Activated CD8-positive, alpha-beta memory T cell treated with anti-CD3 and anti-CD28 coated beads, Interleukin-2, amount 50 U/mL, for 48 hours (primary cell): ENCODE data around the gene SPANXN1.
"Not testable (repeated sequence)": the region's sequence is repeated elsewhere in the genome, so short reads cannot be mapped to it uniquely, and the experiment has no call there.

ENCODE experiments used
- DNase-seq: peaks from one replicate; pipeline ENCODE4 v3.0.0-alpha.2; 2020

The SPANXN1 gene

GRCh38 chrX:145247203-145247602 is at the start of gene SPANXN1:
TSS of gene SPANXN1 (plus strand) at chrX:145247503. CDS start at chrX:145247587, 84 bp downstream.
- DNase-seq: not testable (repeated sequence)

GRCh38 chrX:145199078-145199477 is 48.2 kb upstream of the SPANXN1 start:
- DNase-seq: no peak

DNA sequence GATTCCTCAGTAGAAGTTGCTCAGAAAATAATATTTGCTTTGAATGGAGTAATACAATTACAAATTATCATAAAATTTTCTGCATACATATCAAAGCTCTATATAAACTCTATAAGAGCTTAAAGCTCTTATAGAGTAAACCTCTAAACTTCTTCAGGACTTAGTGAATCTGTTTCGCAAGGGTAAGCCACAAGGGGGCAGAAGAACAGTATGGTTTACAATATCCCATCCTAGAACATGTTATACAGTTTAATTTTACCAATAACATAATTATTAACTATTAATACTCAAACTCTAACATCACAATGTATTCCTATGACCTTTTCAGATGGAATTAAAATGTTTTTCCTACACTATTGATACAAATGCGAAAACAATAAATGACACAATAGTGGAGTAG is 33.8 kb upstream of the SPANXN1 start:
- no peak for DNase-seq

DNA sequence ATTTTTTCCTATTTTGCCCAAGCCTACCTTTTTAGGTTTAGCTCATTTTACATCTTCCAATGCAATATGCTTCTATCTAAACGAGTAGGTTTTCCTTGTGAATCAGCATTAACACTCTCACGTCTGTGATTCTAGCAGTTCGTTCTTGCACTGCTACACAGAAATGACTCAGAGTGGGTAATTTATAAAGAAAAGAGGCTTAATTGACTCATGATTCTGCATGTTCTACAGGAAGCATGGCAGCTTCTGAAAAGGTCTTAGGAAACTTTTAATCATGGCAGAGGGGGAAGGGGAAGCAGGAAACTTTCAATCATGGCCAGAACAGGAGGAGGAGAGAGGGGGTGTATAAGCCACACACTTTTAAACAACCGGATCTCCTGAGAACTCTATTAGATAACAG is 44.9 kb downstream of the SPANXN1 start:
- no peak for DNase-seq
